ENCODE data around the gene ANKH. TPM values are rescaled to one million over a fixed set of nuclear protein-coding genes. Genes with fewer than 3 reads are reported as not detected.

The ANKH gene
- total RNA-seq, 1 experiment from 2014 or later: 16.9 TPM

DNA sequence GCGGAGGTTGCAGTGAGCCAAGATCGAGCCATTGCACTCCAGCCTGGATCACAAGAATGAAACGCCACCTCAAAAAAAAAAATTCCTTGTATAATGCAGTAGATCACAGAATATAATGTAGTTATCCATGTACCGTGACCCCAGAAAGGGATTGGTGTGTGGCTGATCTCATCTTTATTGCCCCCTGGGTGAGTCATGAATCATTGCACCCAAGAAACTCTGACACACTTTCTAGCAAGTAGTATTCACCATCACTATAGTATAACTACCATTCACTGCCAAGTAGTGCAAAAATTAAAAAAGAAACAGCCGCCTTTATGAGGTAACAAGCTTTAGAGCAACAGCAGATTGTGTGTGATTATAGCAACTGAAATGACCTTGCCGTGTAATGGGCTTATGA lies 23.7 kb upstream of the ANKH start (continued):
- no peak for TF ChIP-seq IRF2 (CRISPR knock-in tag; IDR thresholded peaks at IDR 0.05; ENCODE audit: borderline replicate concordance, low read depth)

DNA sequence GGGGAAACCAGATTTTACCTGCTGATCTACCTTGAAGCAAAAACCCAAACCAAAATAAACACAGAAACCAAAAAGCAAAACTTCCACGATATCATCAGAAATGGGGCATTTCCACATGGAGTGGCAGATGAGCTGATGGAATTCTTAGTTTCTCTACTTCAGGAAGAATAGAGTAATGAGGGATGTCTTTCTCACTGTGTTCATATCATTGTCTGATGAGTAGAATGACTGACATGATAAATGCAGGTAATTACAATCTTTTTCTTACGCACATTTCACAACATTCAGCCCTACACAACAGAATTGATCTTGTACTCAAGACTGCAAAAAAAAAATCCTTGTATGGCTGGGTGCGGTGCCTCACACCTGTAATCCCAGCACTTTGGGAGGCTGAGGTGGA lies 23.2 kb upstream of the ANKH start:
- Mint-ChIP-seq H3K4me1 (peaks cover 7% of the 10 kb centered on the region), H3K36me3 (no peaks in the 10 kb centered on the region), H3K27me3 (ENCODE audit: low read depth) (no peaks in the 10 kb centered on the region), H3K4me3 (no peak overlapping the region), H3K9me3 (no peaks in the 10 kb centered on the region), H3K27ac (no peak overlapping the region)
- ATAC-seq (no peak), DNase-seq (ENCODE audit: low spot score) (no peak)
- ChIA-PET POLR2A (no interaction called here), CTCF (interaction anchor here (0.7 to 1.5 kb wide), 2 partner anchors 157 to 209 kb away, joined by 3 read pairs; no protein-coding TSS in a partner anchor)
- TF ChIP-seq RELA (CRISPR knock-in tag; IDR thresholded peaks at IDR 0.05; ENCODE audit: borderline replicate concordance) (no peak), ZNF263 (CRISPR knock-in tag; IDR thresholded peaks at IDR 0.05; ENCODE audit: low read depth) (no peak), ZNF532 (CRISPR knock-in tag; IDR thresholded peaks at IDR 0.05; ENCODE audit: borderline replicate concordance) (no peak), ZNF671 (CRISPR knock-in tag; IDR thresholded peaks at IDR 0.05) (no peak)

- Mint-ChIP-seq H3K4me3 (no peak overlapping the region), H3K27ac (no peak overlapping the region), H3K9me3 (no peaks in the 10 kb centered on the region), H3K27me3 (ENCODE audit: low read depth) (no peaks in the 10 kb centered on the region), H3K36me3 (no peaks in the 10 kb centered on the region), H3K4me1 (peaks cover 7% of the 10 kb centered on the region)
- DNase-seq (ENCODE audit: low spot score): no peak
- ChIA-PET CTCF (no interaction called here), POLR2A (no interaction called here)
- no peak for ATAC-seq
- no peak for TF ChIP-seq ATF6 (CRISPR knock-in tag; IDR thresholded peaks at IDR 0.05)
- no peak for TF ChIP-seq TEAD4 (CRISPR knock-in tag; IDR thresholded peaks at IDR 0.05)
- TF ChIP-seq ERG (CRISPR knock-in tag; IDR thresholded peaks at IDR 0.05): no peak
- no peak for TF ChIP-seq EMX1 (CRISPR knock-in tag; IDR thresholded peaks at IDR 0.05)
- TF ChIP-seq, protein P1, sequence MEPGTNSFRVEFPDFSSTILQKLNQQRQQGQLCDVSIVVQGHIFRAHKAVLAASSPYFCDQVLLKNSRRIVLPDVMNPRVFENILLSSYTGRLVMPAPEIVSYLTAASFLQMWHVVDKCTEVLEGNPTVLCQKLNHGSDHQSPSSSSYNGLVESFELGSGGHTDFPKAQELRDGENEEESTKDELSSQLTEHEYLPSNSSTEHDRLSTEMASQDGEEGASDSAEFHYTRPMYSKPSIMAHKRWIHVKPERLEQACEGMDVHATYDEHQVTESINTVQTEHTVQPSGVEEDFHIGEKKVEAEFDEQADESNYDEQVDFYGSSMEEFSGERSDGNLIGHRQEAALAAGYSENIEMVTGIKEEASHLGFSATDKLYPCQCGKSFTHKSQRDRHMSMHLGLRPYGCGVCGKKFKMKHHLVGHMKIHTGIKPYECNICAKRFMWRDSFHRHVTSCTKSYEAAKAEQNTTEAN (CRISPR knock-in tag; IDR thresholded peaks at IDR 0.05): no peak
- TF ChIP-seq, protein P2, sequence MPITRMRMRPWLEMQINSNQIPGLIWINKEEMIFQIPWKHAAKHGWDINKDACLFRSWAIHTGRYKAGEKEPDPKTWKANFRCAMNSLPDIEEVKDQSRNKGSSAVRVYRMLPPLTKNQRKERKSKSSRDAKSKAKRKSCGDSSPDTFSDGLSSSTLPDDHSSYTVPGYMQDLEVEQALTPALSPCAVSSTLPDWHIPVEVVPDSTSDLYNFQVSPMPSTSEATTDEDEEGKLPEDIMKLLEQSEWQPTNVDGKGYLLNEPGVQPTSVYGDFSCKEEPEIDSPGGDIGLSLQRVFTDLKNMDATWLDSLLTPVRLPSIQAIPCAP (CRISPR knock-in tag; IDR thresholded peaks at IDR 0.05): no peak
- no peak for TF ChIP-seq CBFB (CRISPR knock-in tag; IDR thresholded peaks at IDR 0.05; ENCODE audit: low read depth)
- TF ChIP-seq KAT7 (CRISPR knock-in tag; IDR thresholded peaks at IDR 0.05; ENCODE audit: borderline replicate concordance): no peak
- TF ChIP-seq SMAD3 (CRISPR knock-in tag; IDR thresholded peaks at IDR 0.05; ENCODE audit: borderline replicate concordance): no peak
- TF ChIP-seq, protein P3, sequence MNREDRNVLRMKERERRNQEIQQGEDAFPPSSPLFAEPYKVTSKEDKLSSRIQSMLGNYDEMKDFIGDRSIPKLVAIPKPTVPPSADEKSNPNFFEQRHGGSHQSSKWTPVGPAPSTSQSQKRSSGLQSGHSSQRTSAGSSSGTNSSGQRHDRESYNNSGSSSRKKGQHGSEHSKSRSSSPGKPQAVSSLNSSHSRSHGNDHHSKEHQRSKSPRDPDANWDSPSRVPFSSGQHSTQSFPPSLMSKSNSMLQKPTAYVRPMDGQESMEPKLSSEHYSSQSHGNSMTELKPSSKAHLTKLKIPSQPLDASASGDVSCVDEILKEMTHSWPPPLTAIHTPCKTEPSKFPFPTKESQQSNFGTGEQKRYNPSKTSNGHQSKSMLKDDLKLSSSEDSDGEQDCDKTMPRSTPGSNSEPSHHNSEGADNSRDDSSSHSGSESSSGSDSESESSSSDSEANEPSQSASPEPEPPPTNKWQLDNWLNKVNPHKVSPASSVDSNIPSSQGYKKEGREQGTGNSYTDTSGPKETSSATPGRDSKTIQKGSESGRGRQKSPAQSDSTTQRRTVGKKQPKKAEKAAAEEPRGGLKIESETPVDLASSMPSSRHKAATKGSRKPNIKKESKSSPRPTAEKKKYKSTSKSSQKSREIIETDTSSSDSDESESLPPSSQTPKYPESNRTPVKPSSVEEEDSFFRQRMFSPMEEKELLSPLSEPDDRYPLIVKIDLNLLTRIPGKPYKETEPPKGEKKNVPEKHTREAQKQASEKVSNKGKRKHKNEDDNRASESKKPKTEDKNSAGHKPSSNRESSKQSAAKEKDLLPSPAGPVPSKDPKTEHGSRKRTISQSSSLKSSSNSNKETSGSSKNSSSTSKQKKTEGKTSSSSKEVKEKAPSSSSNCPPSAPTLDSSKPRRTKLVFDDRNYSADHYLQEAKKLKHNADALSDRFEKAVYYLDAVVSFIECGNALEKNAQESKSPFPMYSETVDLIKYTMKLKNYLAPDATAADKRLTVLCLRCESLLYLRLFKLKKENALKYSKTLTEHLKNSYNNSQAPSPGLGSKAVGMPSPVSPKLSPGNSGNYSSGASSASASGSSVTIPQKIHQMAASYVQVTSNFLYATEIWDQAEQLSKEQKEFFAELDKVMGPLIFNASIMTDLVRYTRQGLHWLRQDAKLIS (CRISPR knock-in tag; IDR thresholded peaks at IDR 0.05; ENCODE audit: borderline replicate concordance): no peak
- no peak for TF ChIP-seq IRF2 (CRISPR knock-in tag; IDR thresholded peaks at IDR 0.05; ENCODE audit: borderline replicate concordance, low read depth)
- TF ChIP-seq FOXP4 (CRISPR knock-in tag; IDR thresholded peaks at IDR 0.05): no peak
- TF ChIP-seq GRHL2 (CRISPR knock-in tag; IDR thresholded peaks at IDR 0.05; ENCODE audit: insufficient replicate concordance, severe bottlenecking): no peak
- no peak for TF ChIP-seq SOX15 (CRISPR knock-in tag; IDR thresholded peaks at IDR 0.05)
These were observed 21.8 kb upstream of the ANKH start for GRCh38 chr5:14893381-14893780.
